UCSD-AML1 (cell line): Measurements from ENCODE around the gene WDR74.
"Not testable (repeated sequence)": the region's sequence is repeated elsewhere in the genome, so short reads cannot be mapped to it uniquely, and the experiment has no call there.

ENCODE experiments used
- DNase-seq: peaks from one replicate; lab custom pipeline; 2025; ENCODE audit not compliant: unreplicated experiment; lab: John Stamatoyannopoulos, UW

WDR74 gene

GRCh38 chr11:62839050-62839945 is at the start of gene WDR74:
WDR74 (minus strand) TSS chr11:62839590; CDS start chr11:62839570, 20 bp downstream.
- peak; percentile 89 for DNase-seq

- no peak for DNase-seq
Measured at GRCh38 chr11:62889126-62889483, 49.7 kb upstream of the WDR74 start.

DNA sequence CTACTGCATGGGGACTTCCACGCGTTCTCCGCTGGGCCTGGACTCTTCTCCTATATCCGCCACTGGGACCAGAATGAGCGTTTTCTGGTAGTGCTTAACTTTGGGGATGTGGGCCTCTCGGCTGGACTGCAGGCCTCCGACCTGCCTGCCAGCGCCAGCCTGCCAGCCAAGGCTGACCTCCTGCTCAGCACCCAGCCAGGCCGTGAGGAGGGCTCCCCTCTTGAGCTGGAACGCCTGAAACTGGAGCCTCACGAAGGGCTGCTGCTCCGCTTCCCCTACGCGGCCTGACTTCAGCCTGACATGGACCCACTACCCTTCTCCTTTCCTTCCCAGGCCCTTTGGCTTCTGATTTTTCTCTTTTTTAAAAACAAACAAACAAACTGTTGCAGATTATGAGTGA is 49.0 kb upstream of the WDR74 start:
- DNase-seq: no peak

GRCh38 chr11:62885137-62885750 is 45.9 kb upstream of the WDR74 start:
- no peak for DNase-seq

DNA sequence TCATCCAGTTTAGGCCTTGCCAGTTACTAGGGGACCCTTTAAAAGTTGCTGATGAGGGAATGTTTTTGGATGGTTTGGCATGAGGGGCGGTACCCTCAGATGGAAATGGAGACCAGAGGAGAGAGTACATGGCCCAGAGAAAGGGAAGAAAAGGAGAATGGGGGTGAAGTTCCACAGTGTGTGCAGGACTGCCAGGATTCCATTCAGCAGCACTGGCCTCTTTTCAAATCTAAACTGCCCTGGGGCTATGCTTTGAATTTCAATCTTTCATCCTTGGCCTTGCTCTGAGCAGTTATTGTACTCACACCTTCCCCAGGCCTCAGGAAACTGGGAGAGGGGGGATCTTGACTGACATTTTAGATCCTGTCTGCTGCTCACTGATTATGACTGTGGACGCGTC is 44.3 kb upstream of the WDR74 start:
- DNase-seq: no peak

DNA sequence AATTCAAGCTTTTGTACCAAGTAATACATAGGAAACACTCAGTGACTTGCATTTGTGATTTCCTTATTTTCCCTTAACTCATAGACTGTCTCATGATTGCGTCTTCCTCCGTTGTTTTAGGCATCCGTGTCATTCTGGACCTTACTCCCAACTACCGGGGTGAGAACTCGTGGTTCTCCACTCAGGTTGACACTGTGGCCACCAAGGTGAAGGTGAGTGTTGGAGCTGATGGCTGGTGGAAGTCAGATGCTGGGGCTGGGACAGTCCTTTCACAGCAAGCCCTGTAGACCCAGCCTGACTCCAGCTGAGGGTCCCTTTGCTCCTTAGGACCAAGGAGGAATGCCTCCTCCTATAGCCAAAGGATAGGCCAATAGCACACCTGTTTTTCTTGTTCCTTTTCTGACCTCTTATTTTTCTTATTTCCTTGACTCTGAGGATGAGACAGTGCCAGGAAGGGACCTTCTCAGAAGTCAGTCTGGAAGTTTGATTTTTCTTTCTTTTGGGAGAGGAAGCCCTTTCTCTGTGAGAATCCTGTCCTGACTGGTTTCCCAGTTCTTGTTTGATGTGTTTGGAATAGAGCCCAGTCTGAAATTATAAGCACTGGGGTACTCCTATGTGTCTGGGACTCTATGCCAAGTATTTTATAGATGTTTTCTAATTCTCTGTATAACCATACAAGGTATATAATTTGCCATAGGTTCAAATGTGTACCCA is 43.6 kb upstream of the WDR74 start:
- DNase-seq: no peak

DNA sequence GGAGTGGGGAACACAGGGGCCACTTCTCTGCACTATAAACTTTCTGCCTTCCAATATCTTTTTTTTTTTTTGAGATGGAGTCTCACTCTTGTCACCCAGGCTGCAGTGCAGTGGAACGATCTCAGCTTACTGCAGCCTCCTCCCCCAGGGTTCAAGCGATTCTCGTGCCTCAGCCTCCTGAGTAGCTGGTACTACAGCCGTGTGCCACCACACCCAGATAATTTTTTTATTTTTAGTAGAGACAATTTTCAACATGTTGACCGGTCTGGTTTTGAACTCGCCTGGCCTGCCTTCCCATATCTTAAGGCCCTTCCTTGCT is 43.0 kb upstream of the WDR74 start:
- no peak for DNase-seq

DNA sequence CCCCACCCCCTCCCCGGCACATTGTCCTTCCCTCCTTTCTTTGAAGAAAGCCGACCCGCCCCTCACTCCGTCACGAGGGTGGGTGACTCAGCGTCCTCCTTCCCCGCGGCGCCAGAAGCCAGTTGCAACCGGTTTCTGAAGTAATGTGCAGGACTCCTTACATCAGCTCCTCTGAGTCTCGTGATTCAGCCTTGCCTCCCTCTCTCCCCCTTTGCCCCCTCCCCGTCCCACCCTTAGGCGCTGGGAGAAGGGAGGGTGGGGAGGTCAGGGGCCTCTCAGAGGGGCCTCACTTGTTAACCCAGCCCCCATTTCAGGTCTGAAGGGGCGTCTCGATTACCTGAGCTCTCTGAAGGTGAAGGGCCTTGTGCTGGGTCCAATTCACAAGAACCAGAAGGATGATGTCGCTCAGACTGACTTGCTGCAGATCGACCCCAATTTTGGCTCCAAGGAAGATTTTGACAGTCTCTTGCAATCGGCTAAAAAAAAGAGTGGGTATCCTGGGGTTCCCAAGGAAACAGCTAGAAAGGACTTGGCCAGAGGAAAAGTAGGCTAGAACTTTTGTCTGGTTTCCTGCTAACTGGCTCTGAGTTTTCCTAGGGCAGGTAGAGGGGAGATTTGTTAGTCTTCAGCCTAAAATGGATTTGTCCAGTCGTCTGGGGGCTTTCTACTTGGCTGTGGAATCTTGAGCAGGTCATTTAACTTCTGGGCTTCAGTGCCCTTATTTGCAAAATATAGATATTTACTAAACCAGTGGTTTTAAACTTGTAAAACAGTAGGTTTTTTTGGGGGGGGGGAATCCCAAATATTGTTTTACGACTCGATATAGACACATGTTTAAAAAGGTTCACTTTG is 42.4 kb upstream of the WDR74 start:
- peak; percentile 93 for DNase-seq

- peak; percentile 93 for DNase-seq
Measured at GRCh38 chr11:62880803-62881578, 41.6 kb upstream of the WDR74 start, which contains the start of gene SLC3A2. SLC3A2 (plus strand) TSS chr11:62880896; CDS start chr11:62881024, 128 bp downstream.

GRCh38 chr11:62880231-62880802 is 40.9 kb upstream of the WDR74 start:
- DNase-seq: no peak

GRCh38 chr11:62879235-62879978 is 40.0 kb upstream of the WDR74 start:
- no peak for DNase-seq

GRCh38 chr11:62876712-62877111 is 37.3 kb upstream of the WDR74 start:
- no peak for DNase-seq

DNA sequence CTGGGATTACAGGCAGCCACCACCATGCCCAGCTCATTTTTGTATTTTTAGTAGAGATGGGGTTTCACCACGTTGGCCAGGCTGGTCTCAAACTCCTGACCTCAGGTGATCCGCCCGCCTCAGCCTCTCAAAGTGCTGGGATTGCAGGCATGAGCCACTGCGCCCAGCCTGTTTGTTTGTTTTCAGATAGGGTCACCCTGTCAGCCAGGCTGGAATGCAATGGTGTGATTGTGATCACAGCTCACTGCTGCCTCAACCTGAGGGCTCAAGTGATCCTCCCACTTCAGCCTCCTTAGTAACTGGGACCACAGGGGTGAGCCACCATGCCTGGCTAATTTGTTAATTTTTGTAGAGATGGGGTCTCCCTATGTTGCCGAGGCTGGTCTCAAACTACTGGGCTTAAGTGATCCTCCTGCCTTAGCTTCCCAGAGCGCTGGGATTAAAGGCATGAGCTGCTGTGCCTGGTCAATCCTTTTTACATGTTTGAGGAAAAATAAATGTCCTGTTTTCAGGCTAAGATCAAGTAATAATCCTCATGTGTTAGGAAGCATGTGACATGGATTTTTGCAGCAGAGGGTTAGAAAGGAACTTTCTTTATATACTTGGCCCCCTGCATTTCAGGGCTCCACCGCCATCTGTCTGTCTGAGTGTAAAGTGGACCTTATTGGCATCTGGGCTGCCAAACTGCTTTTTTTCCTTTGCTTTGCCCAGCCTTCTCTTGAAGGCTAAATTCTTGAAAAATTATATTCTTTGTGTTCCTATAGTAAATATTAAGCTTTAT is 36.5 kb upstream of the WDR74 start:
- no peak for DNase-seq

GRCh38 chr11:62874851-62875250 is 35.5 kb upstream of the WDR74 start:
- no peak for DNase-seq

- no peak for DNase-seq
Measured at GRCh38 chr11:62865635-62866034, 26.2 kb upstream of the WDR74 start.

- no peak for DNase-seq
Measured at GRCh38 chr11:62863687-62864335, 24.4 kb upstream of the WDR74 start.

GRCh38 chr11:62861564-62862192 is 22.3 kb upstream of the WDR74 start:
- DNase-seq: not testable (repeated sequence)
